ENCODE data around the gene CST1.
"Not testable (repeated sequence)": the region's sequence is repeated elsewhere in the genome, so short reads cannot be mapped to it uniquely, and the experiment has no call there.

CST1 gene

GRCh38 chr20:23745247-23745646 is 5.5 kb downstream of the CST1 start:
- Histone ChIP-seq H3K4me3 (ENCODE audit: low read depth in 1 of 2, low read length in 1 of 2) (no peak overlapping the region), H3K4me1 (ENCODE audit: control insufficient read depth in 1 of 2, insufficient read depth in 1 of 2, low read depth in 1 of 2, low read length in 1 of 2) (no peaks in the 10 kb centered on the region), H3K36me3 (no peaks in the 10 kb centered on the region), H3K9me3 (no peaks in the 10 kb centered on the region), H3K27ac (no peak overlapping the region), H3K27me3 (no peaks in the 10 kb centered on the region)
- TF ChIP-seq CTCF (IDR thresholded peaks at IDR 0.05): no peak

- Histone ChIP-seq H3K4me1 (ENCODE audit: control insufficient read depth in 1 of 2, insufficient read depth in 1 of 2, low read depth in 1 of 2, low read length in 1 of 2) (no peaks in the 10 kb centered on the region), H3K9me3 (no peaks in the 10 kb centered on the region), H3K4me3 (ENCODE audit: low read depth in 1 of 2, low read length in 1 of 2) (no peak overlapping the region), H3K27me3 (no peaks in the 10 kb centered on the region), H3K36me3 (no peaks in the 10 kb centered on the region), H3K27ac (no peak overlapping the region)
- TF ChIP-seq CTCF (IDR thresholded peaks at IDR 0.05): no peak
Measured at GRCh38 chr20:23744817-23745216, 5.9 kb downstream of the CST1 start.

GRCh38 chr20:23735391-23735790 is 15.3 kb downstream of the CST1 start:
- not testable (repeated sequence) for H3K9me3 ChIP-seq; H3K4me3 ChIP-seq (ENCODE audit: low read depth in 1 of 2, low read length in 1 of 2); H3K27ac ChIP-seq; H3K27me3 ChIP-seq; H3K36me3 ChIP-seq; H3K4me1 ChIP-seq (ENCODE audit: control insufficient read depth in 1 of 2, insufficient read depth in 1 of 2, low read depth in 1 of 2, low read length in 1 of 2)

GRCh38 chr20:23734949-23735348 is 15.8 kb downstream of the CST1 start:
- H3K27me3 ChIP-seq; H3K36me3 ChIP-seq; H3K27ac ChIP-seq; H3K4me1 ChIP-seq (ENCODE audit: control insufficient read depth in 1 of 2, insufficient read depth in 1 of 2, low read depth in 1 of 2, low read length in 1 of 2); H3K9me3 ChIP-seq; H3K4me3 ChIP-seq (ENCODE audit: low read depth in 1 of 2, low read length in 1 of 2): not testable (repeated sequence)

DNA sequence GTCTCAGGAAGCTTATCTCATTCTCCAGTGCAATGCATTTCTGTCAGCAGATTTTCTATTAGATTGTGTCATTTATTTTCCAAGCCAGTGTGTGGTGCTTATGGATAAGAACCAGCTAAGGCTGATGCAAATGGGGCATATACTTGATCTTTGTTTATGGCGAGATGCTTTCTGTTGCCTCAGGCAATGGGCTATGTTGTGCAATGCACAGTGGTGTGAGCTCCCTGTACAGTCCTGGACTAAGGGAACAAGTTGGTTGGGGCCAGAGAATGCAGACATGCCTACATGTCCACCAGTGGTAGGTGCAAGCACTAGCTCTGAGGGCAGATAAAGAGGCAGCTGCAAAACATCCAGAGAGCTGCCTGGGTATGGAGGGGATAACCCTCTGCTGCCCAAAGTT is 16.3 kb downstream of the CST1 start:
- H3K9me3 ChIP-seq; H3K27ac ChIP-seq; H3K4me3 ChIP-seq (ENCODE audit: low read depth in 1 of 2, low read length in 1 of 2); H3K36me3 ChIP-seq; H3K27me3 ChIP-seq; H3K4me1 ChIP-seq (ENCODE audit: control insufficient read depth in 1 of 2, insufficient read depth in 1 of 2, low read depth in 1 of 2, low read length in 1 of 2): not testable (repeated sequence)

DNA sequence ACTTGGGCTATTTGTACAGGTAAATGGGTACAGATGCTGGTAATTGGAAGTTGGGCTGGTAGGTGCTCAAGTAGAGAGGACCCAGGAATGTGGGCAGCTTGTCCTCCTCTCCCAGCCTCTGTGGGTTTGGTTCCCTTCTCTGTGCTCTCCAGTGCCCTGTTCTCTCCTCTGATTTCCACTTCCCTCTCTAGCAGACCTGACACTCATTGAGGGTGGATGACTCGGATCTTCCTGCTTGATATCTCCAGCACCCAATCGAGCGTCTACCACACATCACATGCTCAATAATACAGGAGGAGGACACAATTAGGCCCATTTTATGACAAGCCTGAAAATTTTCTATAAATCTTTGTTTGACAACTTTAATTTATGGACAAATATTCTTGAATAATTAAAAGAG is 23.7 kb downstream of the CST1 start:
- TF ChIP-seq CTCF (IDR thresholded peaks at IDR 0.05): no peak
- Histone ChIP-seq H3K4me3 (ENCODE audit: low read depth in 1 of 2, low read length in 1 of 2) (no peak overlapping the region), H3K27me3 (no peaks in the 10 kb centered on the region), H3K9me3 (no peaks in the 10 kb centered on the region), H3K36me3 (no peaks in the 10 kb centered on the region), H3K27ac (no peak overlapping the region), H3K4me1 (ENCODE audit: control insufficient read depth in 1 of 2, insufficient read depth in 1 of 2, low read depth in 1 of 2, low read length in 1 of 2) (no peaks in the 10 kb centered on the region)

DNA sequence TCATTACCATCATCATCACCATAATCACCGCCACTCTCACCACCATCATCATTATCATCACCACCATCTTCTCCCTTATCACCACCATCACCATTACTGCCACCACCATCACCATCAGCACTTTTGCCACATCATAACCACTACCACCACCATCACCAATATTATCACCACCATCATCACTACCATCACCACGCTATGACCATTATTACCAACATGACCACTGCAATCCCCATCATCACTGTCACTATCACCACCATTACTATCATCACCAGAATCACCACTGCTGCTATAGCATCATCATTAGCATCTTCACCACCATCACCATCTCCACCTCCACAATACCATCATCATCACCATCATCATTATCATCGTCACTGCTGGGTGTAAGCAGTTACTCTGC is 25.6 kb downstream of the CST1 start:
- Histone ChIP-seq H3K27me3 (no peaks in the 10 kb centered on the region), H3K4me3 (ENCODE audit: low read depth in 1 of 2, low read length in 1 of 2) (no peak overlapping the region), H3K4me1 (ENCODE audit: control insufficient read depth in 1 of 2, insufficient read depth in 1 of 2, low read depth in 1 of 2, low read length in 1 of 2) (no peaks in the 10 kb centered on the region), H3K9me3 (no peaks in the 10 kb centered on the region), H3K36me3 (no peaks in the 10 kb centered on the region), H3K27ac (no peak overlapping the region)
- TF ChIP-seq CTCF (IDR thresholded peaks at IDR 0.05): no peak

DNA sequence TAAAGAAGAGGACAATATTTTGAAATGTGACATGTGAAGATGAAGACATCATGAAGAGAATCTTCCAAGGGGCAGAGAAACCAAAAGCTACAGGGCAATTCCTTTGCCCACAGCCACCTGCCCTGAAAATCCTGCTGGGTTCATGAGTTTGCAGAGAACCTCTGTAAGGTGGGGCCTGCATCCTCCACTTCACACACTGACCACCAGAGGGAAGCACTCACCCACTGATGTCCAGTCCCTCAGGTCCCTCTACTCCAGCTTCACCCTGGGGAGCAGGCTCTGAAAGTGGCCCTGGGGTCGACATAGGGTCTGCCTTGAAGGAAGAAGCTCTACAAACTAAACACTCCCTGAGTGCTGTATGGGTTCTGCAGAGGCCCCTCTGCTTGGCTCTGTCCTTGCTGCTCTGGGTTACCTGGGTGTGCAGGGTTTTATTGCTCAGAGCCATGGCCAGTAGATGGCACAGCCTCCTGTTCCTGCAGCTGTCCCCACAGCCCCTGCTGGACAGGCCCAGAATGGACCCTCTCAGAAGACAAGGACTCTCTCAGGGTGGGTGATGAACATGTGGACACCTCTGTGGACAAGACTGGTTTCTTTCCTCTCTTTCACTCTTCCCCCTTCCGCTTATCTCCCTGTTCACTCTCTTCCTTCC is 27.0 kb downstream of the CST1 start:
- H3K4me3 ChIP-seq (ENCODE audit: low read depth in 1 of 2, low read length in 1 of 2); H3K27ac ChIP-seq; H3K4me1 ChIP-seq (ENCODE audit: control insufficient read depth in 1 of 2, insufficient read depth in 1 of 2, low read depth in 1 of 2, low read length in 1 of 2); H3K36me3 ChIP-seq; H3K27me3 ChIP-seq; H3K9me3 ChIP-seq: not testable (repeated sequence)

DNA sequence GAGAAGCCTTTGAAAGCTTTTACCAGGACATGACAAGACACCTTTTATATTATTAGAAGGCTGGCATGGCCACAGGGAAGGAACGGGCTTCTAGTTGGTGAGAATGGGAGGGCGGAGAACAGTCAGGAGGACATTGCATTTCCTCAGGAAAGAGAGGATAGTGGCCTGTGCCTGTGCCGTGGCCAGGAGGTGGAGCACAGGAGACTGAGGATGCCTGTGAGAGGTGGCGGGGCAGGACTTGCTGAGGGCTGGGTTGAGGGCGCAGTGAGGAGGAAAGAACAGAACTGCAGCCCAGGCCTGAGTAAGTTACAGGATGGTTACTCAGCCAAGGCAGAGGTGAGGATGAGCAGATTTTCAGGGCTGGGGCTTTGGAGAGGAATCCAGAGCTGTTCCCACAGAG is 27.9 kb downstream of the CST1 start:
- H3K9me3 ChIP-seq; H3K36me3 ChIP-seq; H3K27me3 ChIP-seq; H3K4me3 ChIP-seq (ENCODE audit: low read depth in 1 of 2, low read length in 1 of 2); H3K4me1 ChIP-seq (ENCODE audit: control insufficient read depth in 1 of 2, insufficient read depth in 1 of 2, low read depth in 1 of 2, low read length in 1 of 2); H3K27ac ChIP-seq: not testable (repeated sequence)

Measured in neutrophil (primary cell).